Neural cell (in vitro differentiated cells): ENCODE data around the gene MRPL37. TPM values are rescaled to one million over a fixed set of nuclear protein-coding genes. Genes with fewer than 3 reads are reported as not detected.

Experiments
- H2AFZ ChIP-seq: fragments of 200-600, 300-800 bp; sonication (generic), shearing (Covaris generic); 2 replicates; pipeline ENCODE4 v1.6.0; 2014; ENCODE audit warnings: low read depth, mild to moderate bottlenecking, antibody characterized with exemption, low read length, moderate library complexity
- H3F3A ChIP-seq: fragments of 200-600 bp; shearing (Covaris generic); 2 replicates; pipeline ENCODE4 v1.6.1; 2016; ENCODE audit warnings: mild to moderate bottlenecking, moderate library complexity, mixed read lengths, antibody characterized with exemption, low read length; ENCODE audit not compliant: insufficient read depth, poor library complexity, severe bottlenecking
- H3K27ac ChIP-seq: fragments of 200-600, 300-800 bp; sonication (generic), shearing (Covaris generic); 2 replicates; pipeline ENCODE4 v1.5.1; 2014; ENCODE audit warnings: mild to moderate bottlenecking, low read length, moderate library complexity
- H3K27me3 ChIP-seq: fragments of 300-800, 200-600 bp; sonication (generic), shearing (Covaris generic); 2 replicates; pipeline ENCODE4 v1.6.0; 2014; ENCODE audit warnings: mild to moderate bottlenecking, low read depth, low read length, moderate library complexity; ENCODE audit not compliant: insufficient read depth
- H3K36me3 ChIP-seq: fragments of 300-800, 200-600 bp; sonication (generic), shearing (Covaris generic); 2 replicates; pipeline ENCODE4 v1.5.1; 2014; ENCODE audit warnings: mild to moderate bottlenecking, antibody characterized with exemption, low read length, moderate library complexity; ENCODE audit not compliant: insufficient read depth
- H3K4me2 ChIP-seq: fragments of 300-800, 200-600 bp; sonication (generic), shearing (Covaris generic); 2 replicates; pipeline ENCODE4 v1.6.0; 2014; ENCODE audit warnings: mild to moderate bottlenecking, low read length
- H3K4me3 ChIP-seq: fragments of 300-800, 200-600 bp; sonication (generic), shearing (Covaris generic); 2 replicates; pipeline ENCODE4 v1.5.1; 2014; ENCODE audit warnings: mild to moderate bottlenecking, low read length, moderate library complexity
- H3K79me2 ChIP-seq: fragments of 200-600 bp; shearing (Covaris generic); replicated peaks from 2 replicates; pipeline ENCODE4 v1.6.0; 2014; ENCODE audit warnings: mild to moderate bottlenecking, low read length, moderate library complexity; ENCODE audit not compliant: insufficient read depth
- H3K9ac ChIP-seq: fragments of 300-800, 200-600 bp; sonication (generic), shearing (Covaris generic); 2 replicates; pipeline ENCODE4 v1.6.1; 2016; ENCODE audit warnings: mild to moderate bottlenecking, low read length, mixed read lengths
- H3K9me2 ChIP-seq: fragments of 200-600 bp; shearing (Covaris generic); 2 replicates; pipeline ENCODE4 v1.6.1; 2016; ENCODE audit warnings: mild to moderate bottlenecking, low read length, mixed read lengths; ENCODE audit not compliant: insufficient read depth
- H3K9me3 ChIP-seq: fragments of 200-600, 300-800 bp; sonication (generic), shearing (Covaris generic); 2 replicates; pipeline ENCODE4 v1.6.1; 2016; ENCODE audit warnings: mild to moderate bottlenecking, mixed run types, low read length, moderate library complexity, mixed read lengths
- H4K20me1 ChIP-seq: fragments of 200-600 bp; shearing (Covaris generic); 2 replicates; pipeline ENCODE4 v1.6.1; 2016; ENCODE audit warnings: mild to moderate bottlenecking, mixed run types; ENCODE audit not compliant: insufficient read depth
- EP300 ChIP-seq: fragments of 450-650 bp; conservative IDR thresholded peaks from 2 replicates; pipeline ENCODE4 v1.6.1; 2014; ENCODE audit warnings: antibody characterized with exemption, mild to moderate bottlenecking, moderate library complexity; ENCODE audit not compliant: poor library complexity, severe bottlenecking
- EZH2 ChIP-seq: fragments of 200-600, 300-800 bp; shearing (Covaris generic), sonication (generic); IDR thresholded peaks from 2 replicates; pipeline ENCODE4 v1.6.1; 2014; ENCODE audit warnings: antibody characterized with exemption, low read length, borderline replicate concordance, mild to moderate bottlenecking; ENCODE audit not compliant: insufficient read depth, poor library complexity, severe bottlenecking
- MXI1 ChIP-seq: fragments of 450-650 bp; conservative IDR thresholded peaks from 2 replicates; pipeline ENCODE4 v1.6.1; 2014; ENCODE audit warnings: antibody characterized with exemption, mild to moderate bottlenecking; ENCODE audit not compliant: poor library complexity, severe bottlenecking
- POLR2AphosphoS5 ChIP-seq: IDR thresholded peaks from 2 replicates; pipeline ENCODE4 v1.6.1; 2012
- RAD21 ChIP-seq: fragments of 450-650 bp; conservative IDR thresholded peaks from 2 replicates; pipeline ENCODE4 v1.6.1; 2014; ENCODE audit warnings: antibody characterized with exemption, mild to moderate bottlenecking, moderate library complexity
- SMC3 ChIP-seq: fragments of 450-650 bp; conservative IDR thresholded peaks from 2 replicates; pipeline ENCODE4 v1.6.1; 2014; ENCODE audit warnings: antibody characterized with exemption, mild to moderate bottlenecking, moderate library complexity; ENCODE audit not compliant: poor library complexity
- TAF1 ChIP-seq: IDR thresholded peaks from 2 replicates; pipeline ENCODE4 v1.6.1; 2012; ENCODE audit warnings: low read depth
- polyA plus RNA-seq: library from polyadenylated mRNA; depleted of rRNA; stranded (reverse); fragments of >200 nt; gene quantifications from 2 replicates; pipeline ENCODE4 v1.2.3, GENCODE V29; 2014
- TF ChIP-seq, protein P1 (sequence below): fragments of 450-650 bp; IDR thresholded peaks from 2 replicates; pipeline ENCODE4 v1.5.1; 2014; ENCODE audit warnings: antibody characterized with exemption, mild to moderate bottlenecking, moderate library complexity; ENCODE audit not compliant: poor library complexity, severe bottlenecking
- TF ChIP-seq, protein P2 (sequence below): IDR thresholded peaks from 2 replicates; pipeline ENCODE4 v1.6.1; 2012; ENCODE audit warnings: borderline replicate concordance

MRPL37 gene
- polyA plus RNA-seq, 1 donor from 2014 or later, result 24.3 TPM

DNA sequence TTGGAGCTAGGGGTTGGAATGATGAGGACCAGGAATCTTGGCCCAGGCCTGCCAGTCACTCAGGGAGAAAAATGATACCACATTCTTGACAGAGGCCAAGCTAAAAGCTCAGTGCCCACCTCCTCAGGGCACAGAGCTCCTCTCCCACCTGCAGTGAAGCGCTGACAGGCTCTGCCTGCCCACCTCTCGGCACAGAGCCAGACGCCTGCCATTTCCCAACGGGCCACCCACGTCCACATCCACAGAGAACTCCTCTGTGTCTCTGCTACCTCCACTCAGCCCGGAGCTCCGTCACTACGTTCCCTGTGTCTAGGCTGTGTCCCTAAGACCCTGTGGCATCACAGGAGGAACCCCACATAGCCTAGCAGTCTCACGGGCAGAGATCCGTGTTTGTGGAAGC is 60.8 kb downstream of the MRPL37 start:
- no peak for TF ChIP-seq TAF1
- Histone ChIP-seq H3F3A (no peaks in the 10 kb centered on the region), H3K36me3 (no peaks in the 10 kb centered on the region), H3K27me3 (no peaks in the 10 kb centered on the region), H3K9me2 (no peaks in the 10 kb centered on the region), H2AFZ (no peak overlapping the region), H3K4me3 (no peak overlapping the region), H3K9me3 (no peaks in the 10 kb centered on the region), H3K4me2 (no peak overlapping the region), H3K27ac (no peak overlapping the region), H4K20me1 (peaks cover 11% of the 10 kb centered on the region), H3K79me2 (peaks cover 24% of the 10 kb centered on the region), H3K9ac (no peak overlapping the region)

DNA sequence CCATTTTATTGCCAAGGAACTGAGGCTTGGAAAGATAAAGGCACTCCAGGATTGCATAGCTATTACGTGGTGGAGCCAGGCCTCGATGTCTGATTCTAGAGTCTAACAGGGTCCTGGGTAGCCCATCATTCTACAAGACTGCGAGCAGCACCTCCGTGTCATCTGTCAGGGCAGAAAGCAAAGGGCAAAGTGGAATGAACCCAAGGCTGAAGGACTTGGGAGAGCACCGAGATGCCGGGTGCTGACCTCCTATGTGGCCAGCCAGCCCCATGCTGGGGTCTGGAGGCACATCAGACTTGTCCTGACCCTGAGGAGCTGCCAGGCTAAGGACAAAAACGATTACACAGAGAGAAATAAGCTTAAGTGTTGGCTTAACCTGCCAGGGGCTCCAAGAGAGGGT is 62.3 kb downstream of the MRPL37 start:
- no peak overlapping the region for H3K9ac ChIP-seq
- no peak overlapping the region for H3K4me2 ChIP-seq
- H3K36me3 ChIP-seq, result no peaks in the 10 kb centered on the region
- H3K9me3 ChIP-seq, result no peaks in the 10 kb centered on the region
- H3K27me3 ChIP-seq, result no peaks in the 10 kb centered on the region
- H3K27ac ChIP-seq, result no peak overlapping the region
- H4K20me1 ChIP-seq, result peaks cover 11% of the 10 kb centered on the region
- no peaks in the 10 kb centered on the region for H3K9me2 ChIP-seq
- H3F3A ChIP-seq, result no peaks in the 10 kb centered on the region
- H2AFZ ChIP-seq, result no peak overlapping the region
- TF ChIP-seq RAD21, result no peak
- TF ChIP-seq TAF1, result no peak
- no peak for TF ChIP-seq POLR2AphosphoS5
- TF ChIP-seq, protein P1, sequence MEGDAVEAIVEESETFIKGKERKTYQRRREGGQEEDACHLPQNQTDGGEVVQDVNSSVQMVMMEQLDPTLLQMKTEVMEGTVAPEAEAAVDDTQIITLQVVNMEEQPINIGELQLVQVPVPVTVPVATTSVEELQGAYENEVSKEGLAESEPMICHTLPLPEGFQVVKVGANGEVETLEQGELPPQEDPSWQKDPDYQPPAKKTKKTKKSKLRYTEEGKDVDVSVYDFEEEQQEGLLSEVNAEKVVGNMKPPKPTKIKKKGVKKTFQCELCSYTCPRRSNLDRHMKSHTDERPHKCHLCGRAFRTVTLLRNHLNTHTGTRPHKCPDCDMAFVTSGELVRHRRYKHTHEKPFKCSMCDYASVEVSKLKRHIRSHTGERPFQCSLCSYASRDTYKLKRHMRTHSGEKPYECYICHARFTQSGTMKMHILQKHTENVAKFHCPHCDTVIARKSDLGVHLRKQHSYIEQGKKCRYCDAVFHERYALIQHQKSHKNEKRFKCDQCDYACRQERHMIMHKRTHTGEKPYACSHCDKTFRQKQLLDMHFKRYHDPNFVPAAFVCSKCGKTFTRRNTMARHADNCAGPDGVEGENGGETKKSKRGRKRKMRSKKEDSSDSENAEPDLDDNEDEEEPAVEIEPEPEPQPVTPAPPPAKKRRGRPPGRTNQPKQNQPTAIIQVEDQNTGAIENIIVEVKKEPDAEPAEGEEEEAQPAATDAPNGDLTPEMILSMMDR, result no peak
- TF ChIP-seq MXI1, result no peak
- TF ChIP-seq, protein P2, sequence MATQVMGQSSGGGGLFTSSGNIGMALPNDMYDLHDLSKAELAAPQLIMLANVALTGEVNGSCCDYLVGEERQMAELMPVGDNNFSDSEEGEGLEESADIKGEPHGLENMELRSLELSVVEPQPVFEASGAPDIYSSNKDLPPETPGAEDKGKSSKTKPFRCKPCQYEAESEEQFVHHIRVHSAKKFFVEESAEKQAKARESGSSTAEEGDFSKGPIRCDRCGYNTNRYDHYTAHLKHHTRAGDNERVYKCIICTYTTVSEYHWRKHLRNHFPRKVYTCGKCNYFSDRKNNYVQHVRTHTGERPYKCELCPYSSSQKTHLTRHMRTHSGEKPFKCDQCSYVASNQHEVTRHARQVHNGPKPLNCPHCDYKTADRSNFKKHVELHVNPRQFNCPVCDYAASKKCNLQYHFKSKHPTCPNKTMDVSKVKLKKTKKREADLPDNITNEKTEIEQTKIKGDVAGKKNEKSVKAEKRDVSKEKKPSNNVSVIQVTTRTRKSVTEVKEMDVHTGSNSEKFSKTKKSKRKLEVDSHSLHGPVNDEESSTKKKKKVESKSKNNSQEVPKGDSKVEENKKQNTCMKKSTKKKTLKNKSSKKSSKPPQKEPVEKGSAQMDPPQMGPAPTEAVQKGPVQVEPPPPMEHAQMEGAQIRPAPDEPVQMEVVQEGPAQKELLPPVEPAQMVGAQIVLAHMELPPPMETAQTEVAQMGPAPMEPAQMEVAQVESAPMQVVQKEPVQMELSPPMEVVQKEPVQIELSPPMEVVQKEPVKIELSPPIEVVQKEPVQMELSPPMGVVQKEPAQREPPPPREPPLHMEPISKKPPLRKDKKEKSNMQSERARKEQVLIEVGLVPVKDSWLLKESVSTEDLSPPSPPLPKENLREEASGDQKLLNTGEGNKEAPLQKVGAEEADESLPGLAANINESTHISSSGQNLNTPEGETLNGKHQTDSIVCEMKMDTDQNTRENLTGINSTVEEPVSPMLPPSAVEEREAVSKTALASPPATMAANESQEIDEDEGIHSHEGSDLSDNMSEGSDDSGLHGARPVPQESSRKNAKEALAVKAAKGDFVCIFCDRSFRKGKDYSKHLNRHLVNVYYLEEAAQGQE, result no peak
- TF ChIP-seq SMC3, result no peak
- no peak for TF ChIP-seq EP300
- peaks cover 35% of the 10 kb centered on the region for H3K79me2 ChIP-seq
- H3K4me3 ChIP-seq, result no peak overlapping the region

DNA sequence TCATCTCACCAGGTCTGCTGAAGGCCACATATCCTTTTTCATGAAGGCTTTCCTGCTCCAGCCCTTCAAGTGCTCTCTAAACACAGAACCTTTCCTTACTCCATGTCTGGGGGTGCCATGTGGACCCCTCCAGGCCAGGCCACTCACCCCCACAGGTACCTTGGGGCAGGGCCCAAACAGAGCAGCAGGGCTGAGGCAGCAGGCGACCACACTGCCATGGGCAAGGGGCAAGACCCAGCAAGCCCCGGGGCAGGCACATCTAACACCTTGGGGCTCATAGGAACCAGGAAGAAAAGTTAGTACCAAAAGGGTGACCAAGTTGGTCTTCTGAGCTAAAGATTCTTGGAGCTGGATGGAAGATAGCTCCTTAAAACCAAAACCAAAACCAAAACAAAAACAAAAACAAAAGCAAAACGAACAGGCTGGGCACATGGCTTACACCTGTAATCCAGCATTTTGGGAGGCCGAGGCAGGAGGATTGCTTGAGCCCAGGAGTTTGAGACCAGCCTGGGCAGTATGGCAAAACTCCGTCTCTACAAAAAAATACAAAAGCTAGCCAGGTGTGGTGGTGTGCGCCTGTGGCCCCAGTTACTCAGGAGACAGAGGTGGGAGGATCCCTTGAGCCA is 63.7 kb downstream of the MRPL37 start:
- H2AFZ ChIP-seq, result no peak overlapping the region
- no peaks in the 10 kb centered on the region for H3K36me3 ChIP-seq
- no peaks in the 10 kb centered on the region for H3K9me2 ChIP-seq
- peaks cover 45% of the 10 kb centered on the region for H3K79me2 ChIP-seq
- peaks cover 11% of the 10 kb centered on the region for H4K20me1 ChIP-seq
- no peak overlapping the region for H3K4me2 ChIP-seq
- no peak overlapping the region for H3K9ac ChIP-seq
- no peak overlapping the region for H3K27ac ChIP-seq
- H3K9me3 ChIP-seq, result no peaks in the 10 kb centered on the region
- no peak overlapping the region for H3K4me3 ChIP-seq
- H3F3A ChIP-seq, result no peaks in the 10 kb centered on the region
- TF ChIP-seq POLR2AphosphoS5 (no peak), MXI1 (no peak), SMC3 (no peak), EP300 (no peak), RAD21 (no peak), EZH2 (no peak), TAF1 (no peak)
- TF ChIP-seq, protein P1, result no peak
- TF ChIP-seq, protein P2, result no peak
- H3K27me3 ChIP-seq, result no peaks in the 10 kb centered on the region
